H9 (cell line): ENCODE measurements around the gene ETNK2. TPM values are rescaled to one million over a fixed set of nuclear protein-coding genes. Genes with fewer than 3 reads are reported as not detected.

Experiments used
- DNase-seq: peaks from one replicate; pipeline ENCODE4 v3.0.0-alpha.2; 2017
- H2AFZ ChIP-seq: one replicate; pipeline ENCODE4 v1.6.1; 2013; ENCODE audit warnings: mild to moderate bottlenecking, low read length, control low read depth, moderate library complexity
- H2AK5ac ChIP-seq: 2 replicates; pipeline ENCODE4 v1.6.1; 2013; ENCODE audit warnings: low read length, control low read depth, mixed read lengths; ENCODE audit not compliant: insufficient read length
- H2BK120ac ChIP-seq: one replicate; pipeline ENCODE4 v1.6.1; 2013; ENCODE audit warnings: low read depth, mild to moderate bottlenecking, low read length, control low read depth, inconsistent platforms; ENCODE audit not compliant: poor library complexity, severe bottlenecking
- H2BK12ac ChIP-seq: 2 replicates; pipeline ENCODE4 v1.6.1; 2013; ENCODE audit warnings: low read length, control low read depth, mixed read lengths, low read depth; ENCODE audit not compliant: insufficient read length
- H2BK15ac ChIP-seq: 2 replicates; pipeline ENCODE4 v1.6.1; 2013; ENCODE audit warnings: low read depth, low read length, control low read depth
- H2BK20ac ChIP-seq: one replicate; pipeline ENCODE4 v1.6.1; 2013; ENCODE audit warnings: low read depth, mild to moderate bottlenecking, low read length, control low read depth, inconsistent platforms; ENCODE audit not compliant: poor library complexity, severe bottlenecking
- H2BK5ac ChIP-seq: 2 replicates; pipeline ENCODE4 v1.6.1; 2013; ENCODE audit warnings: low read length, control low read depth, mixed read lengths; ENCODE audit not compliant: insufficient read length
- H3K14ac ChIP-seq: 2 replicates; pipeline ENCODE4 v1.6.1; 2013; ENCODE audit warnings: low read length, control low read depth; ENCODE audit not compliant: insufficient read depth
- H3K18ac ChIP-seq: 2 replicates; pipeline ENCODE4 v1.6.1; 2013; ENCODE audit warnings: low read depth, mild to moderate bottlenecking, mixed read lengths, low read length, control low read depth; ENCODE audit not compliant: insufficient read length
- H3K23ac ChIP-seq: 2 replicates; pipeline ENCODE4 v1.6.1; 2013; ENCODE audit warnings: low read length, control low read depth, mixed read lengths, low read depth; ENCODE audit not compliant: insufficient read length
- H3K23me2 ChIP-seq: 2 replicates; pipeline ENCODE4 v1.6.1; 2013; ENCODE audit warnings: low read depth, mild to moderate bottlenecking, mixed read lengths, low read length, control low read depth; ENCODE audit not compliant: insufficient read length, poor library complexity, severe bottlenecking
- H3K27ac ChIP-seq: 2 replicates; pipeline ENCODE4 v1.5.1; 2013; ENCODE audit warnings: low read length, control low read depth, mixed read lengths, low read depth; ENCODE audit not compliant: insufficient read length
- H3K27me3 ChIP-seq: 2 replicates; pipeline ENCODE4 v1.6.1; 2013; ENCODE audit warnings: low read length, control low read depth, inconsistent platforms; ENCODE audit not compliant: insufficient read depth
- H3K4ac ChIP-seq: 2 replicates; pipeline ENCODE4 v1.6.1; 2013; ENCODE audit warnings: low read depth, mild to moderate bottlenecking, control low read depth, inconsistent platforms, low read length, moderate library complexity
- H3K4me1 ChIP-seq: 2 replicates; pipeline ENCODE4 v1.6.1; 2013; ENCODE audit warnings: low read length, control low read depth, inconsistent platforms; ENCODE audit not compliant: insufficient read depth
- H3K4me2 ChIP-seq: 2 replicates; pipeline ENCODE4 v1.6.1; 2013; ENCODE audit warnings: low read length, control low read depth, mixed read lengths; ENCODE audit not compliant: insufficient read length, insufficient read depth
- H3K56ac ChIP-seq: 2 replicates; pipeline ENCODE4 v1.6.1; 2013; ENCODE audit warnings: low read depth, mild to moderate bottlenecking, mixed read lengths, low read length, control low read depth; ENCODE audit not compliant: insufficient read length
- H3K79me1 ChIP-seq: 2 replicates; pipeline ENCODE4 v1.6.1; 2013; ENCODE audit warnings: low read depth, mild to moderate bottlenecking, moderate library complexity, low read length, control low read depth, inconsistent platforms; ENCODE audit not compliant: insufficient read depth, poor library complexity, severe bottlenecking
- H3K79me2 ChIP-seq: 2 replicates; pipeline ENCODE4 v1.6.1; 2013; ENCODE audit warnings: low read length, control low read depth, inconsistent platforms; ENCODE audit not compliant: insufficient read depth
- H3K9ac ChIP-seq: 2 replicates; pipeline ENCODE4 v1.6.1; 2013; ENCODE audit warnings: low read length, control low read depth, mixed read lengths; ENCODE audit not compliant: insufficient read length; ENCODE audit errors: extremely low read depth
- H3K9me3 ChIP-seq: one replicate; pipeline ENCODE4 v1.6.1; 2013; ENCODE audit warnings: low read depth, low read length, inconsistent platforms; ENCODE audit not compliant: control insufficient read depth
- H3T11ph ChIP-seq: one replicate; pipeline ENCODE4 v1.6.1; 2013; ENCODE audit warnings: mild to moderate bottlenecking, low read length, control low read depth, inconsistent platforms
- H4K20me1 ChIP-seq: one replicate; pipeline ENCODE4 v1.6.1; 2013; ENCODE audit not compliant: control insufficient read depth, insufficient read length, insufficient read depth
- H4K5ac ChIP-seq: 2 replicates; pipeline ENCODE4 v1.6.1; 2013; ENCODE audit warnings: low read depth, mild to moderate bottlenecking, mixed read lengths, low read length, control low read depth; ENCODE audit not compliant: insufficient read length
- H4K8ac ChIP-seq: replicated peaks from 2 replicates; pipeline ENCODE4 v1.6.1; 2013; ENCODE audit warnings: low read length, control low read depth, mixed read lengths, low read depth; ENCODE audit not compliant: insufficient read length
- H4K91ac ChIP-seq: 2 replicates; pipeline ENCODE4 v1.6.1; 2013; ENCODE audit warnings: low read depth, mild to moderate bottlenecking, moderate library complexity, mixed read lengths, low read length, control low read depth; ENCODE audit not compliant: insufficient read length
- H3K27ac Mint-ChIP-seq, 3 experiments: 2 replicates in 2 of 3; 3 replicates in 1 of 3; pipeline ENCODE4 v1.8.0; 2020 to 2021; ENCODE audit warnings: mixed read lengths in 3 of 3, mild to moderate bottlenecking in 1 of 3, moderate library complexity in 1 of 3
- H3K27me3 Mint-ChIP-seq: 2 replicates; pipeline ENCODE4 v1.8.0; 2021; ENCODE audit warnings: low read depth, mild to moderate bottlenecking, moderate library complexity, mixed read lengths
- H3K36me3 Mint-ChIP-seq, 3 experiments: 2 replicates in 2 of 3; 3 replicates in 1 of 3; pipeline ENCODE4 v1.8.0; 2020 to 2021; ENCODE audit warnings: low read depth in 3 of 3, mixed read lengths in 3 of 3; ENCODE audit not compliant: insufficient read depth in 1 of 3
- H3K4me1 Mint-ChIP-seq, 2 experiments: 2 replicates each; pipeline ENCODE4 v1.8.0; 2020; ENCODE audit warnings: mixed read lengths in 2 of 2
- H3K4me3 Mint-ChIP-seq, 2 experiments: 2 replicates in 1 of 2; 3 replicates in 1 of 2; pipeline ENCODE4 v1.8.0; 2020 to 2021; ENCODE audit warnings: mild to moderate bottlenecking in 2 of 2, mixed read lengths in 2 of 2, moderate library complexity in 1 of 2
- H3K9me3 Mint-ChIP-seq, 2 experiments: 2 replicates in 1 of 2; 3 replicates in 1 of 2; pipeline ENCODE4 v1.8.0; 2020; ENCODE audit warnings: mild to moderate bottlenecking in 2 of 2, mixed read lengths in 2 of 2, moderate library complexity in 1 of 2
- WGBS: extraction: QIAGEN DNeasy Blood & Tissue Kit; methylation state at CpG from one replicate; pipeline ENCODE4 v1.1.7; 2013; ENCODE audit warnings: missing lambda C conversion rate, low lambda C conversion rate, mixed read lengths; ENCODE audit not compliant: insufficient read length; ENCODE audit errors: extremely low coverage; 5-methylcytosine and 5-hydroxymethylcytosine counted together
- total RNA-seq: library from RNA; stranded (reverse); gene quantifications from 2 replicates; pipeline ENCODE4 v1.2.1, GENCODE V29; 2021
- TF ChIP-seq, protein P1 (sequence below): fragments of 200-600 bp; sonication (generic); conservative IDR thresholded peaks from 3 replicates; pipeline ENCODE4 v1.8.0; 2021; ENCODE audit warnings: antibody characterized with exemption, mild to moderate bottlenecking

Gene ETNK2
- total RNA-seq, 1 experiment from 2014 or later, result 17.6 TPM

DNA sequence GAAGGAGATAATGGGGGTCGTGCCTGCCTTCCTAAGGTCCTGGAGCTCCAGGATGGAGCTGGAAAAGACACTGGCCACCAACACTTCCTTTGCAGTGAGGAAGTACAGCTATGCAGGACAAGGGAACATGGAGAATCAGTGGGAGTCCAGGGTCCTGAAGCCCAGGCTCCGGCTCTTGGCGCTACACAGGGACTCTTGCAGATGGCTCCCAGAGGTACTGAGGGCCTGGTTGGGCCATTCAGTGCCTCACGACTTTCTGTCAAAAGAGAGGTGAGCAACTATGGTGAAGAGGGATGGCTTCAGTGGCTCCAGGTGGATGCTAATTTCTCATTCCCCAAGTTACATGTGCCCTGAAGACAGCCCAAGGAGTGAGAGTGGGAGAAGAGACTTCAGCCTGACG lies 1.8 kb upstream of the ETNK2 start:
- no peak overlapping the region for H2AFZ ChIP-seq
- H3K18ac ChIP-seq, result no peak overlapping the region
- no peak overlapping the region for H4K91ac ChIP-seq
- H3K23ac ChIP-seq, result no peak overlapping the region
- peaks cover 48% of the 10 kb centered on the region for H3K27me3 Mint-ChIP-seq
- H3K4me3 Mint-ChIP-seq, result no peak overlapping the region
- no peak overlapping the region for H3K4me2 ChIP-seq
- H2BK20ac ChIP-seq, result no peak overlapping the region
- H3K14ac ChIP-seq, result no peak overlapping the region
- no peak overlapping the region for H2BK120ac ChIP-seq
- peaks cover 25 to 30% of the 10 kb centered on the region in 2 experiments for H3K4me1 Mint-ChIP-seq
- no peaks in the 10 kb centered on the region for H3K79me2 ChIP-seq
- no peak overlapping the region for H3K27ac ChIP-seq
- H3K9me3 Mint-ChIP-seq, result no peaks in the 10 kb centered on the region; a peak in 1 of 5 replicates
- H4K20me1 ChIP-seq, result no peaks in the 10 kb centered on the region
- H3K36me3 Mint-ChIP-seq, result no peaks in the 10 kb centered on the region; a peak in 2 of 7 replicates
- H4K5ac ChIP-seq, result no peak overlapping the region
- no CpG with 5 or more reads among the region's 5 CpGs for WGBS
- H3K4me1 ChIP-seq, result no peaks in the 10 kb centered on the region; the same call in 1 of the 2 replicates
- H2BK15ac ChIP-seq, result no peak overlapping the region
- no peak overlapping the region for H2AK5ac ChIP-seq
- H2BK5ac ChIP-seq, result no peak overlapping the region
- TF ChIP-seq, protein P1, sequence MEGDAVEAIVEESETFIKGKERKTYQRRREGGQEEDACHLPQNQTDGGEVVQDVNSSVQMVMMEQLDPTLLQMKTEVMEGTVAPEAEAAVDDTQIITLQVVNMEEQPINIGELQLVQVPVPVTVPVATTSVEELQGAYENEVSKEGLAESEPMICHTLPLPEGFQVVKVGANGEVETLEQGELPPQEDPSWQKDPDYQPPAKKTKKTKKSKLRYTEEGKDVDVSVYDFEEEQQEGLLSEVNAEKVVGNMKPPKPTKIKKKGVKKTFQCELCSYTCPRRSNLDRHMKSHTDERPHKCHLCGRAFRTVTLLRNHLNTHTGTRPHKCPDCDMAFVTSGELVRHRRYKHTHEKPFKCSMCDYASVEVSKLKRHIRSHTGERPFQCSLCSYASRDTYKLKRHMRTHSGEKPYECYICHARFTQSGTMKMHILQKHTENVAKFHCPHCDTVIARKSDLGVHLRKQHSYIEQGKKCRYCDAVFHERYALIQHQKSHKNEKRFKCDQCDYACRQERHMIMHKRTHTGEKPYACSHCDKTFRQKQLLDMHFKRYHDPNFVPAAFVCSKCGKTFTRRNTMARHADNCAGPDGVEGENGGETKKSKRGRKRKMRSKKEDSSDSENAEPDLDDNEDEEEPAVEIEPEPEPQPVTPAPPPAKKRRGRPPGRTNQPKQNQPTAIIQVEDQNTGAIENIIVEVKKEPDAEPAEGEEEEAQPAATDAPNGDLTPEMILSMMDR, result no peak
- H3K27ac Mint-ChIP-seq, result no peak overlapping the region
- no peak overlapping the region for H3K56ac ChIP-seq
- H3K23me2 ChIP-seq, result peaks cover 6% of the 10 kb centered on the region
- no peaks in the 10 kb centered on the region for H3K79me1 ChIP-seq
- H3K9ac ChIP-seq, result no peak overlapping the region
- H3K4ac ChIP-seq, result no peak overlapping the region
- H3T11ph ChIP-seq, result no peak overlapping the region
- H2BK12ac ChIP-seq, result no peak overlapping the region
- H4K8ac ChIP-seq, result no peak overlapping the region
- no peaks in the 10 kb centered on the region; the same call in 1 of the 2 replicates for H3K27me3 ChIP-seq
- no peaks in the 10 kb centered on the region for H3K9me3 ChIP-seq
- no peak for DNase-seq
